Measurements from ENCODE around the gene STK38L.

DNA sequence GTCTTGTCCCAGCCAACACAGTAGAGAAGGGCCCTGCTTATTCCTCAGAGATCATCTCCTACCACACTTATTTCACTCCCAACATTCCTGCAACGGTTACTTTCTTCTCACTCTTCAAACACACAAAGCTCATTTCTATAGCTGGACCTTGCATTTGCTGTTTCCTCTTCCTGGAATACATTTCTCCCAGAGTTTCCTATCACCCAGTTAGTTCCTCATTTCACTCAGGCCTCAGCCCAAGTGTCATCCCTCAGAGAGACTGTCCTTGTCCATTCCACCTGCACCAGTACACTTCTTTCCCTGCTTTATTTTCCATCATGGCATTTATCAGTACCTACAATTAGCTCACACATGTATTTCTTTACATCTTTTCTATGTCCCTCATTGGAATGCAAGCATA lies 14.7 kb upstream of the STK38L start:
- TF ChIP-seq, protein P1, sequence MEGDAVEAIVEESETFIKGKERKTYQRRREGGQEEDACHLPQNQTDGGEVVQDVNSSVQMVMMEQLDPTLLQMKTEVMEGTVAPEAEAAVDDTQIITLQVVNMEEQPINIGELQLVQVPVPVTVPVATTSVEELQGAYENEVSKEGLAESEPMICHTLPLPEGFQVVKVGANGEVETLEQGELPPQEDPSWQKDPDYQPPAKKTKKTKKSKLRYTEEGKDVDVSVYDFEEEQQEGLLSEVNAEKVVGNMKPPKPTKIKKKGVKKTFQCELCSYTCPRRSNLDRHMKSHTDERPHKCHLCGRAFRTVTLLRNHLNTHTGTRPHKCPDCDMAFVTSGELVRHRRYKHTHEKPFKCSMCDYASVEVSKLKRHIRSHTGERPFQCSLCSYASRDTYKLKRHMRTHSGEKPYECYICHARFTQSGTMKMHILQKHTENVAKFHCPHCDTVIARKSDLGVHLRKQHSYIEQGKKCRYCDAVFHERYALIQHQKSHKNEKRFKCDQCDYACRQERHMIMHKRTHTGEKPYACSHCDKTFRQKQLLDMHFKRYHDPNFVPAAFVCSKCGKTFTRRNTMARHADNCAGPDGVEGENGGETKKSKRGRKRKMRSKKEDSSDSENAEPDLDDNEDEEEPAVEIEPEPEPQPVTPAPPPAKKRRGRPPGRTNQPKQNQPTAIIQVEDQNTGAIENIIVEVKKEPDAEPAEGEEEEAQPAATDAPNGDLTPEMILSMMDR (IDR thresholded peaks at IDR 0.05; ENCODE audit: insufficient read depth, low read length): no peak
- TF ChIP-seq, protein P2, sequence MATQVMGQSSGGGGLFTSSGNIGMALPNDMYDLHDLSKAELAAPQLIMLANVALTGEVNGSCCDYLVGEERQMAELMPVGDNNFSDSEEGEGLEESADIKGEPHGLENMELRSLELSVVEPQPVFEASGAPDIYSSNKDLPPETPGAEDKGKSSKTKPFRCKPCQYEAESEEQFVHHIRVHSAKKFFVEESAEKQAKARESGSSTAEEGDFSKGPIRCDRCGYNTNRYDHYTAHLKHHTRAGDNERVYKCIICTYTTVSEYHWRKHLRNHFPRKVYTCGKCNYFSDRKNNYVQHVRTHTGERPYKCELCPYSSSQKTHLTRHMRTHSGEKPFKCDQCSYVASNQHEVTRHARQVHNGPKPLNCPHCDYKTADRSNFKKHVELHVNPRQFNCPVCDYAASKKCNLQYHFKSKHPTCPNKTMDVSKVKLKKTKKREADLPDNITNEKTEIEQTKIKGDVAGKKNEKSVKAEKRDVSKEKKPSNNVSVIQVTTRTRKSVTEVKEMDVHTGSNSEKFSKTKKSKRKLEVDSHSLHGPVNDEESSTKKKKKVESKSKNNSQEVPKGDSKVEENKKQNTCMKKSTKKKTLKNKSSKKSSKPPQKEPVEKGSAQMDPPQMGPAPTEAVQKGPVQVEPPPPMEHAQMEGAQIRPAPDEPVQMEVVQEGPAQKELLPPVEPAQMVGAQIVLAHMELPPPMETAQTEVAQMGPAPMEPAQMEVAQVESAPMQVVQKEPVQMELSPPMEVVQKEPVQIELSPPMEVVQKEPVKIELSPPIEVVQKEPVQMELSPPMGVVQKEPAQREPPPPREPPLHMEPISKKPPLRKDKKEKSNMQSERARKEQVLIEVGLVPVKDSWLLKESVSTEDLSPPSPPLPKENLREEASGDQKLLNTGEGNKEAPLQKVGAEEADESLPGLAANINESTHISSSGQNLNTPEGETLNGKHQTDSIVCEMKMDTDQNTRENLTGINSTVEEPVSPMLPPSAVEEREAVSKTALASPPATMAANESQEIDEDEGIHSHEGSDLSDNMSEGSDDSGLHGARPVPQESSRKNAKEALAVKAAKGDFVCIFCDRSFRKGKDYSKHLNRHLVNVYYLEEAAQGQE (IDR thresholded peaks at IDR 0.05; ENCODE audit: insufficient replicate concordance, low read depth): no peak
